NB4 (cell line): ENCODE measurements around the gene AUH.

ENCODE experiments used
- POLR2A ChIP-seq: IDR thresholded peaks from 2 replicates; pipeline ENCODE4 v1.6.1; 2011; ENCODE audit warnings: mild to moderate bottlenecking; ENCODE audit not compliant: insufficient read length; ENCODE audit errors: extremely low read depth
- TF ChIP-seq, protein P1 (sequence below): IDR thresholded peaks from one replicate; pipeline ENCODE4 v1.5.1; 2012; ENCODE audit warnings: low read depth, low read length

DNA sequence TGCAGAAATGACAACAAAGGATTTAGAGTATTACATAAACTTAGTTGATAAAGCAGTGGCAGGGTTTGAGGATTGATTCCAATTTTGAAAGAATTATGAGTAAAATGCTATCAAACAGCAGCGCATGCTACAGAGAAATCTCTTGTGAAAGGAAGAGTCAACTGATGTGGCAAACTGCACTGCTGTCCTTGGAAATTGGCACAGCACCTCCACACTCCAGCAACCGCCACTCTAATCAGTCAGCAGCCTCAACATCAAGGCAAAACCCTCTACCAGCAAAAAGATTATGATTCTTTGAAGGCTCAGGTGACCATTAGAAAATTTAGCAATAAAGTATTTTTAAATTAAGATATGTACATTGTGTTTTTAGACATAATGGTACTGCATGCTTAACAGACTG lies 66.4 kb downstream of the AUH start:
- TF ChIP-seq, protein P1, sequence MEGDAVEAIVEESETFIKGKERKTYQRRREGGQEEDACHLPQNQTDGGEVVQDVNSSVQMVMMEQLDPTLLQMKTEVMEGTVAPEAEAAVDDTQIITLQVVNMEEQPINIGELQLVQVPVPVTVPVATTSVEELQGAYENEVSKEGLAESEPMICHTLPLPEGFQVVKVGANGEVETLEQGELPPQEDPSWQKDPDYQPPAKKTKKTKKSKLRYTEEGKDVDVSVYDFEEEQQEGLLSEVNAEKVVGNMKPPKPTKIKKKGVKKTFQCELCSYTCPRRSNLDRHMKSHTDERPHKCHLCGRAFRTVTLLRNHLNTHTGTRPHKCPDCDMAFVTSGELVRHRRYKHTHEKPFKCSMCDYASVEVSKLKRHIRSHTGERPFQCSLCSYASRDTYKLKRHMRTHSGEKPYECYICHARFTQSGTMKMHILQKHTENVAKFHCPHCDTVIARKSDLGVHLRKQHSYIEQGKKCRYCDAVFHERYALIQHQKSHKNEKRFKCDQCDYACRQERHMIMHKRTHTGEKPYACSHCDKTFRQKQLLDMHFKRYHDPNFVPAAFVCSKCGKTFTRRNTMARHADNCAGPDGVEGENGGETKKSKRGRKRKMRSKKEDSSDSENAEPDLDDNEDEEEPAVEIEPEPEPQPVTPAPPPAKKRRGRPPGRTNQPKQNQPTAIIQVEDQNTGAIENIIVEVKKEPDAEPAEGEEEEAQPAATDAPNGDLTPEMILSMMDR, result no peak
- TF ChIP-seq POLR2A, result no peak
